Activated CD4-positive, alpha-beta T cell treated with anti-CD3 and anti-CD28 coated beads, Interleukin-2, amount 50 U/mL, for 4 hours (primary cell): ENCODE results near the gene INHBB.

Source experiments
- DNase-seq, 2 experiments: peaks; one replicate each; pipeline ENCODE4 v3.0.0-alpha.2; 2020

Gene INHBB

DNA sequence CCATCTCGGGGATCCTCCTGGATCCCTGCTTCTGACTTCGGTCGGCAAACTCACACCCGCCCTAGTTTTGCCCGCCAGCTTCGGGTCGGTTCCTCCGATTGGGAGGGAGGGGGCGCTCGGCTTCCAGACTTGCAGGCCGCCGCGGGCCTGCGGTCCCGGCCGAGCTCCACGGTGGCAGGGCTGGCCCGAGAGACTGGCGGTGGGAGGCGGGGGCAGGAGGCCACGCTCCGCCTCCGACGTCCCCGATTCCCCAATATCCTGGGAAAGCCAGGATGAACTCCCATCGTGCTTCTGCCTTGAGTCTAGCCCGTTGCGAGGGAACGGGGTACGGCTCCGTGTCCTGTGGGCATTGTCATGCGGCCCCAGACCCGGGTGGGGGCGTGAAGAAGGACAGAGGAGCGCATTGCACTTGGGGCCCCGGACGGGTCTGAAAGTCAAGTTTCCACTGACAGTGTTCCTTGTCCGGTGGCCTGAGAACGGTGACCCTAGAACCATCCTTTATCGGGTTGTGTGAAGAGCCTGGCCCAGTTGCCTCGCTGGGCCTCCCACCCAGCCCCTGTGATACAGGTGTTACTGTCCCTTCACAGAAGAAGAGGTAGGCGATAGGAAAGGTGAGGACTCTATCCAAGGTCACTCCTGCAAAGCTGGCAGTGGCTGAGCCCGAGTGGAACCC is 2.4 kb upstream of the INHBB start:
- peak; percentile 44 to 47 for DNase-seq

DNA sequence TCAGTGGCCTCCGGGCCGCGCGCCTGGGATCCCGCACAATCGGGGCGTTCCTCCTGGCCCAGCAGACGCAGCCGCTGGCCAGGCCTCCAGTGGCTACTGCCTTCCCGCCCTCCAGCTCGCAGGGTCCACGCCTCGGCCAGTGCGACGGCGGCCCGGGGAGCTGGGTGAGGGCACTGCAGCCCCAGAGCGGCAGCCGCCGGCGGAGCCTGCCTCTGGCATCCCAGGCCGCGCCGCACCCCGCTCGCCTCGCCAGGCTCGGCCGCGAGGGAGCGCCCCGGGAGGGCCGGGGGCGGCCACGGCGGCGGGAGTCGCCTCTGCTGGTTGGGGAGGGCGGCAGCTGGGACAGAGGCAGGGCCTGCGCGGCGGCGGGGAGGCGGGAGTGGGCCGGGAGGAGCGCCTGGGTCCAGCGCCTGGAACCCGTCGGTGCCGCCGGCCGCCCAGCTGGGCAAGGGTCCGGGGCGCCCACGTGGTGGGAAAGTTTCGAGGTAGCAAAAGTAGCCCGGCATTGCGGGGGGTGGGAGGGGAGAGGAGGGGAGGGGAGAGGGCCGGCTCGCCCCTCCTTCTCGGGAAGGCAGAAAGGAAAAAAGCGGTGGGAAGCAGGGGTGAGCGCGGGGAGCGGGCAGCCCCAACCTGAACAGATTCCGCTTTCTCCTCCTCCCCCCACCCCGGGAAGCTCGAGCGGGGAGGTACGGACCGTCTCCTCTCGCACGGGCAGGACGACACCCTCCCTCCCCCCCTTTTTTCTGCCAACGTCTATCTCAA is 1.5 kb upstream of the INHBB start:
- no peak for DNase-seq

DNA sequence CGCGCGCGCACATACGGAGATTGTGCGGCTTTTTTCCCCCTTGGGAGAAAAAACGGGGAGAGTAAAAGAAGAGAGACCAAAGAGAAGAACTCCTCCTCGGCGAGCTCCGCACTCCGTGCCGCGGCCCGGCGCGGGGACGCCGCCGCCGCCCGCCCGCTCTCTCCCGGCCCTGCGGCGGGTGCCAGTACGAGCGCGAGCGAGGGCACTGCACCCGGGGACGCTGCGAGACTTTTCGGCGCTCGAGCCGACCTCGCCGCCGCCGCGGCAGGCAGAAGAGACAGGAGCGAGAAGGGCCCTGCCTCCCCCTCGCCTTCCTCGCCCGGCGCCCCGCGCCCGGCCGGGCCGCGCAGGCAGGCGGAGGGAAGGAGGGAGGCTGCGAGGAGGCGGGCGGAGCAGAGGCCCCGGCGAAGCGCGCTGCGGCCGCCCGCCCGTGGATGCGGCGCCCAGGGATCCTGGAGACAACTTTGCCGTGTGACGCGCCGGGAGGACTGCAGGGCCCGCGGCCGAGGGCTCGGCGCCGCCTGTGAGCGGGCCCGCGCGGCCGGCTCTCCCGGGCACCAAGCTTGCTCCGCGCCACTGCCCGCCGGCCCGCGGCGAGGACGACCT is 857 bp upstream of the INHBB start:
- no peak for DNase-seq

DNA sequence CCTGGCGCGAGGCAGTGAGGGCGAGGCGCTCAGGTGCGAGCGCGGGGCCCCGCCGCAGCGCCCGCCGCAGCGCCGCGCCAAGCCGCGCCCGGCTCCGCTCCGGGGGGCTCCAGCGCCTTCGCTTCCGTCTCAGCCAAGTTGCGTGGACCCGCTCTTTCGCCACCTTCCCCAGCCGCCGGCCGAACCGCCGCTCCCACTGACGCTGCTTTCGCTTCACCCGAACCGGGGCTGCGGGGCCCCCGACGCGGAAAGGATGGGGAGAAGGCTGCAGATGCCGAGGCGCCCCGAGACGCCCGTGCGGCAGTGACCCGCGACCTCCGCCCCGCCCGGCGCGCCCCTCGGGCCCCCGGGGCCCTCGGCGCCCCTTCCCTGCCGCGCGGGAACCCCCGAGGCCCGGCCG is 328 bp upstream of the INHBB start:
- DNase-seq, result no peak

DNA sequence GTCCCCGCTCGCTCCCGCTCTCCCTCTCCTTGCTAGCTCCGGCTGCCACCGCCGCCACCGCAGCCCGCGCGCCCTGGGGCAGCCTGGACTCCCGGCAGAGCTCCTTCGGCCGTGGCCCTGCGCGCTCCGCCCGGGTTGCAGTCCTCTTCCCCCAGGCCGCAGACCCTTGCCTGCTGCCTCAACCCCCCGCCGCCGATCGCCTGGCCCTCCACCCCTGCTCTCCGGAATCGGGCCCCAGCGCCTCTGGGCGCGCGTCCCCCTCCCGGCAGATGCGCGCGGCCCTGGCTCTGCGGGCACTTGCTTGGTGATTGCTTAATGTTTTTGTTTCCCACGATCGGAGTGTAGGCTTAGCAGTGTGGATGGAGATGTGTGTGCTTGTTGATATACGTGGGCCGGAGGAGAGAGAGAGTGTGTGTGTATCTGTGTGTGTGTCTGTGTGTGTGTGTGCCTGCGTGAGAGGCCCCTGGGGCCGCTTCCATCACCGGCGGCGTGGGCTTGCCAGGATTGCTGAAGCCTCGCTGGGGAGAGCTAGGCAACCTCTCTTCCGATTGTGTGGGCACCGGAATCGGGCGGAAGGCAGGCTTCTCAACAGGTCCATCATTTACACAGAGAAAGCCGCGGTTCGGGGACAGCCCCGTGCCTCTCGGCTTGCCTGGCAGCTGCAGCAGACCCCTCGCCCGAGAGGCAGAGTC is 877 bp downstream of the INHBB start:
- DNase-seq, result no peak

DNA sequence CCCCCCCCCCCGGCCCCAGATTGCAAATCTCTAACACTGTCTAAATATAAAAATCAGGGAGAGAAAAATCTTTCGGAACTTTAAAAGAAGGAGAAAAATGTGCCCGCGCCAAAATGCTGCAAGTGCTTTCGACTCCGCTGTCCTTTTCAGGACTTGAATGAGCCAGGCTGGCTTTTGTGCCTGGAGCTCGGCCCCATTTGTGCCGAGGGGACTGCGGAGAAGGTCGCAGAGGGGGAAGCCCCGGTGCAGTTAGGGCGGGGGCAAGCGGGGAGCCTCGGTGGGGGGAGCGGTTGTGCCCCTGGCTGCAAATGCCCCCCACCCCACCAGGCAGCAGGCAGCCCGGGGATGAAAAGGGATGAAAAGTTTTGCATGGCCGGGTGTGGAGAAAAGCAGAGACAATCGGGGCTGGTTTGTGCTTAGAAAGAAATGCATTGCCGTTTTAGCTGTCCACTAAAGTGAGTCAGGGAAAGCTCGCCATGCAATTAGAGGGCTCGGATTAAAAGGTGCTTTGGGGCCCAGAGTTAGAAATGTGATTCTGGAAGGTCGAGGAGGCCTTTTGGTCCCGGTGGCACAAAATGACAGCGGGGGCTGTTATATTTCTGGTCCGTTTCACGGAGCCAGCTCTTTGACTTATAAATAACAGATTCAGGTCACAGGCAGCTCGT is 1.6 kb downstream of the INHBB start:
- DNase-seq, result no peak

DNA sequence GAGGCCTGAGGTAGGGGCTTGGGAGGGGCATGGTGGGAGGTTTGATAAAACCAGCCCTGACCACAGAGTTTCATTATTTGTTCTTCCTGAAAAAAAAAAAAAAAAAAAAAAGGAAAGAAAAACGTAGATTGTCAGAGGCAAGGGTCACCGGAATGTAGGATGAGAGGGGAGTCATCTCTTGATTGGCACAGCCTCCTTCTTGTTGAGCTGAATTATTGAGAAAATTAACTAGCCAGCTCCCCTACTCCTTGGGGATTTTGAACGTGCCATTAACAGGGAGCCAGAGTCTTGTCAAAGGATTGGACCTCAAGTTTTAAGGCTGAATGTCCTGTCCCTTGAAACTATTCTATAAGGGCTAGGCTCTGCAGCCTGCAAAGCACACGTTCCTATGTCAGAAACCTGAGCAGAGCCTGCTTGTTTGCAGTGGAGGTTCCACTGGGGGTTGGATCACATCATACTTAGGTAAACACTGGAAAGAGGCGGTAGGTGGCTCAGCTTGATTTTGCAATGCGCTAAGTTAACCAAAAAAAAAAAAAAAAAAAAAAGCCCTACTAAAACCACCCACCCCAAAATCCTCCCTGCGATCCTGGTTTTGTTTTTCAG is 2.3 kb downstream of the INHBB start:
- no peak for DNase-seq

DNA sequence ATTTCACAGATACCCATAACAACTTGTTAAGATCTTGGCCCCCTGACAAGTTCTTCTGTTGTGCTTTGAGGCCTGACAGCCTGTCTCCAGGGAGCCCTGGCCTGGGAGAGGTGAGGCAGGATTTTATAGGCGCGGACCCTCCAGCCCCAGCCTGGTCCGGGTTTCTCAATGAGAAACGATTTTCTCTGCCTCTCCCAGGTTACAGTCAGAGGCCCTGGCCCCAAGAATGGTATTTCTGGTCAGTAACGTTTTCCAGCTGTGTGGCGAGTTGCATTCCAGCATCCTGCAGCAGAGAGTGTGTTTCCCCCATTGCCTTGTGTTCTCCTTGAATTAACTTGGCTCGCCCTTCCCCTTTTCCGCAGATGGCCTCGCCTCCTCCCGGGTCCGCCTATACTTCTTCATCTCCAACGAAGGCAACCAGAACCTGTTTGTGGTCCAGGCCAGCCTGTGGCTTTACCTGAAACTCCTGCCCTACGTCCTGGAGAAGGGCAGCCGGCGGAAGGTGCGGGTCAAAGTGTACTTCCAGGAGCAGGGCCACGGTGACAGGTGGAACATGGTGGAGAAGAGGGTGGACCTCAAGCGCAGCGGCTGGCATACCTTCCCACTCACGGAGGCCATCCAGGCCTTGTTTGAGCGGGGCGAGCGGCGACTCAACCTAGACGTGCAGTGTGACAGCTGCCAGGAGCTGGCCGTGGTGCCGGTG is 3.0 kb downstream of the INHBB start:
- no peak for DNase-seq

DNA sequence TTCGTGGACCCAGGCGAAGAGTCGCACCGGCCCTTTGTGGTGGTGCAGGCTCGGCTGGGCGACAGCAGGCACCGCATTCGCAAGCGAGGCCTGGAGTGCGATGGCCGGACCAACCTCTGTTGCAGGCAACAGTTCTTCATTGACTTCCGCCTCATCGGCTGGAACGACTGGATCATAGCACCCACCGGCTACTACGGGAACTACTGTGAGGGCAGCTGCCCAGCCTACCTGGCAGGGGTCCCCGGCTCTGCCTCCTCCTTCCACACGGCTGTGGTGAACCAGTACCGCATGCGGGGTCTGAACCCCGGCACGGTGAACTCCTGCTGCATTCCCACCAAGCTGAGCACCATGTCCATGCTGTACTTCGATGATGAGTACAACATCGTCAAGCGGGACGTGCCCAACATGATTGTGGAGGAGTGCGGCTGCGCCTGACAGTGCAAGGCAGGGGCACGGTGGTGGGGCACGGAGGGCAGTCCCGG is 3.5 kb downstream of the INHBB start:
- DNase-seq, result no peak

DNA sequence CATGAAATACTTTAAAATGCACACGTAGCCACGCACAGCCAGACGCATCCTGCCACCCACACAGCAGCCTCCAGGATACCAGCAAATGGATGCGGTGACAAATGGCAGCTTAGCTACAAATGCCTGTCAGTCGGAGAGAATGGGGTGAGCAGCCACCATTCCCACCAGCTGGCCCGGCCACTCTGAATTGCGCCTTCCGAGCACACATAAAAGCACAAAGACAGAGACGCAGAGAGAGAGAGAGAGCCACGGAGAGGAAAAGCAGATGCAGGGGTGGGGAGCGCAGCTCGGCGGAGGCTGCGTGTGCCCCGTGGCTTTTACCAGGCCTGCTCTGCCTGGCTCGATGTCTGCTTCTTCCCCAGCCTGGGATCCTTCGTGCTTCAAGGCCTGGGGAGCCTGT is 4.1 kb downstream of the INHBB start:
- no peak for DNase-seq

DNA sequence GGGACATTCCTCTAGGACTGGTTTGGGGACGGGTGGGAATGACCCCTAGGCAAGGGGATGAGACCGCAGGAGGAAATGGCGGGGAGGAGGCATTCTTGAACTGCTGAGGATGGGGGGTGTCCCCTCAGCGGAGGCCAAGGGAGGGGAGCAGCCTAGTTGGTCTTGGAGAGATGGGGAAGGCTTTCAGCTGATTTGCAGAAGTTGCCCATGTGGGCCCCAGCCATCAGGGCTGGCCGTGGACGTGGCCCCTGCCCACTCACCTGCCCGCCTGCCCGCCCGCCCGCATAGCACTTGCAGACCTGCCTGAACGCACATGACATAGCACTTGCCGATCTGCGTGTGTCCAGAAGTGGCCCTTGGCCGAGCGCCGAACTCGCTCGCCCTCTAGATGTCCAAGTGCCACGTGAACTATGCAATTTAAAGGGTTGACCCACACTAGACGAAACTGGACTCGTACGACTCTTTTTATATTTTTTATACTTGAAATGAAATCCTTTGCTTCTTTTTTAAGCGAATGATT is 4.9 kb downstream of the INHBB start:
- no peak for DNase-seq

DNA sequence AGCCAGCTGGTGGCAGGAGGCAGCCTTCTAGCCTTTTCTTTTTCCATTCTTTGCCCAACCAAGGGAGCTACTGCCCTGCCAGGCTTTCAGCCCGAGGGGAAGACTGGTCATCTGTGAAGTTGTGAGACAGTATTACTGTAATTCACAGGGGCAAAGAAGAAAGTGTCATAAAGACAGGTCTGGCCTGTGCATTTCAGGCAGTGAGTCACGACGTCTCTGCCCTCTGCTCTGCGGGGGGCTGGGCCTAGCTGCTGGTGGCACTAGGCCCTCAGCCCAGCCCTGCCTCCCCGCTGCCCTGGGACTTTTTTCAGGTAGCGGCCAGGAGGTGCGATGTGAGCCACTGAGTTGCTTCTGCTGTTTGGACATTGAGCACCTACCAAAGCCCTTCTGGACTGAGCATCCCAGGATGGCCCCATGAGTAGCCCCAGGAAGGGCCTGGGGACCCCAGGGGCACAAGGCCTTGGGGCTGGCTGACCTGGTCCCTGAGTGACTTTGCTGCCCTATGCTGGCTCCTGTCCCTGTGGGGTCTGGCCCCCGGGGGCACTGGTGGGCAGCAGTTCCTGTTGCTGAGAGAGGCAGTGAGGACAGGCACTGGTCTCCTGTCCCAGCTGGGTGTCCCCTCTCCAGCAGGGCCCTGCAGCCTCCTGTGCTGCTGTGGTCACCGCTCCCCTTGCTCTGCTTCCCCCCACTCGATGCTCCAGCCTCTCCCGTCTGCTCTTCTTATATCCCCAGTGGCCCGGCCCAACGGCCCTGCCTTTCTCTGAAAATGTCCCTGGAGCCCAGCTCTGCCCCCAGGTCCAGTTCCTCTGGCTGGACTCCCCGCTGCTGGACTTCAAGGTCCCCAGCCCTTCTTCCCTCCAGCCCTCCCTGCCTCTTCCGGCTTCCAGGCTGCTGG is 7.0 kb downstream of the INHBB start:
- no peak for DNase-seq

DNA sequence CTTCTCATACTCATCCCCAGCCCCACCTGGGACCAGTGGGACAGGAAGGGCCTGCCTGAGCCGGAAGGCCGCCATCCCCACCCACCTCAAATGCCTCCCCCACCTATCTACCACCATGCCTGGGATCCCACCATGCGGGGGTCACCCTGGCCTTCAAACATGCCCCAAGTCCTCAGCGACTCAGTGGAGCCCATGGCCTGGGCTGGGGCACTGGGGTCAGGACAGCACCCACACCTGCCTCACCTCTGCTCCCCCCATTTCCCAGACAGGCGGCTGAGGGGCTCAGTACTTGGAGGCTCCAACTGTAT is 7.6 kb downstream of the INHBB start:
- DNase-seq, result no peak

DNA sequence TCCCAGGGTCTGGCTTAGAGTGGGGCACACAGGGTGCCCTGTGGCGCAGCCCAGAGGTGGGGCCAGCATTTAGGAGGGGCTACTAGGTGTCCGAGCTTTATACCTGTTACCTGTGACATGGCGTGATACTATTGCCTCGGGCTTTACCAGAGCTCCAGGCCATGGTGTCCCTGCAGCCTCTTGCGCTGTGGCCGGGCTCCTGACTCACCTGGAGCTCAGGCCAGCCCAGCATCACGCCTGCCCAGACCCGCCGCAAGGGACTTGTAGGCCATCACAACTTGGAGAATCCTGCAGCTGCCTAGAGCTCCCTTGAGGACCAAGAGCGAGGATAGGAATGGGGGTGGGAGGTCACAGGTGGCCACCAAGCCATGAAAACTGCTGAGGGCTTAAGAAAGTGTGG is 8.0 kb downstream of the INHBB start:
- no peak for DNase-seq

DNA sequence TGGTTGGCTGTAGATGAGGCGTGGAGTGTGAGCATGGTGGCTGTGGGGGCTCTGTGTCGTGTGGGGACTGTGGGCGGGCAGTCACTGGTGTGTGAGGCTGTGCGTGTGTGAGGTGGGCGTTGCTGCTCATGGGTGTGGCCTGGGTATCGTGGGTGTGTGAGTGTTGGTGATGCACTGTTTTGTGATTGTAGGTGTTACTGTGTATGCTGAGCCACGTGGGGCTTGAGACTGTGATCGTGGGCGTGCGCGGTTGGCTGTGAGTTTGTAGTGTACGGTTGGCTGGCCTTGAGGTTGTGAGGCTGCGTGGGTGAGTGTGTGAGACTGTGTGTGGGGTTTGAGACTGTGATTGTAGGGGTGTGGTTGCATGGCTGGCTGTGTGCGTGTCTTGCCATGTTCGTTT is 8.5 kb downstream of the INHBB start:
- no peak for DNase-seq

DNA sequence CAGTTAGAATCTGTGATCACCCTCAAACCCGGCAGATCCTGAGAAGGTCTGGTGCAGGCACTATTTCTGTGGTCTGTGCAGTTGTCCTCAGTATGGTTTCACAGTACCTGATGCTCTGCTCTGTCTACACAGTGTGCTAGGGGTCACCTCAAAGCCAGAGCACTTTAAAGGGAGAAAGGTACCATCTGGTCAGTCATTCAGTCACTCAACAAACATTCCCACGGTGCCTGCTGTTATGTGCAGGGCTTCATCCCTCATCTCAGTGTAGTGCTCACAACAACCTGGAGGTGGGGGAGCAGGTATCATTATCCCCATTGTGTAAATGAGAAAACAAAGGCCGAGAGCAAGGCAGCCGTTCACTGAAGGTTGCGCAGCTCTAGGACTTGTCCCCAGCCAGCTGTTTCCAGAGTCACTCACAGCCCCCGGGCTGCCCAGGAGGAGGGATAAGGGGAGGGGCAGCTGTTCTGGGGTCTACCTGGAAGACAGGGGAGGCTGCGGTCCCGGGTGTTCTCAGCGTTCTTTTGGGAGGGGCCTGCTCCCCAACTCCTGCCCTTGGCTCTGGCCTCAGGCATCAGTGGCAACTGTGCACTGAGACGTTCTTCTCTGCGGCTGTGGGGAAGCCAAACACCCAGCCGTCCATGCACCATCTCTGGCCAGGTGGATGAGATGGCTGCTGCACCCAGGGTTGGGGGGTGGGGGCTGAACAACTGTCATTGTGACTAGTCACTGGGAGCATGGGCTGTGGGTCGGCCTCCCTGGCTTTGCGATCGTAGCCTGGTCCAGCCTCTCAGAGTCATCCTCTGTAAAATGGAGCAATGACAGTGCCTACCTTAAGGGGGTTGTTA is 9.2 kb downstream of the INHBB start:
- DNase-seq, result no peak

DNA sequence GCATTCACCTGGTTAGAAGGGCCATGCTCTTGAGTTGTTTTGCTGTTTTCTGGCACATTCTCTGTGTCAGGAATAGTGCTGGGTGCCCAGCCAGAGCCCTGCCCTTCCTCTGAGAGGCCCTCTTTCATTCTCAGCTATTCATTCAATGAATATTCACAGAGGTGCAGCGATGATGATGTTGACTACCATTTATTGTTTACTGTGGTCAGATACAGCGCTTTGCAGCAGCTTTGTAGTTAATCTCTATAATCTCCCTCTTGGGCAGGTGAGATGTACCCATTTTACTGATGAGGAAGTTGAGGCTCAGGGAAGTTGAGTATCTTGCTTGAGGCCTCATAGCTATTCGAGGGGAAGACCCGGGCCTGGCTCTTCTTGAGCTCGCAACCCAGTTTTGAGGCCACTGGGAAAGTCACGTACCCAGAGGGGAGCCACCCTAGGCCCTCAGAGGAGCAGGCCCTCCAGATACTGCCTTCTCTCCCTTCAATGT is 9.9 kb downstream of the INHBB start:
- no peak for DNase-seq

DNA sequence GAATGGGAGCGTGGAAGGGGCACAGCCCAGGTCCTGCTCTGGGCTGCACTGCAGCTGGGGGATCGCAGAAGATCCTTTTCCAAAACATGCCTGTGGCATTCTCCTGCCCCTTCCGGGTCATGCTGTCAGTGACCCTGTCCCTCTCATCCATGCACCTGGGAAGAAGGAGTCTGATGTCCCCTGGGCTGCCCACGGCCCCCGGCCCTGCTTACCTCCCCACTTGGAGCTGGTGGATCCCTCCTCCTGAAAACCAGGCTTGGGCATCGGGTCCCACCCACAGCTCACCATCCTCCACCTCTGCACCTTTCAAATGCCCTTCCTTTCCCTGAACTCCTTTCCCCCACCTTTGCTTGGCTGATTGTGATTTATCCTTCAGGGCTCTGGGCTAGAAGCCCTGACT is 11.8 kb downstream of the INHBB start:
- no peak for DNase-seq

DNA sequence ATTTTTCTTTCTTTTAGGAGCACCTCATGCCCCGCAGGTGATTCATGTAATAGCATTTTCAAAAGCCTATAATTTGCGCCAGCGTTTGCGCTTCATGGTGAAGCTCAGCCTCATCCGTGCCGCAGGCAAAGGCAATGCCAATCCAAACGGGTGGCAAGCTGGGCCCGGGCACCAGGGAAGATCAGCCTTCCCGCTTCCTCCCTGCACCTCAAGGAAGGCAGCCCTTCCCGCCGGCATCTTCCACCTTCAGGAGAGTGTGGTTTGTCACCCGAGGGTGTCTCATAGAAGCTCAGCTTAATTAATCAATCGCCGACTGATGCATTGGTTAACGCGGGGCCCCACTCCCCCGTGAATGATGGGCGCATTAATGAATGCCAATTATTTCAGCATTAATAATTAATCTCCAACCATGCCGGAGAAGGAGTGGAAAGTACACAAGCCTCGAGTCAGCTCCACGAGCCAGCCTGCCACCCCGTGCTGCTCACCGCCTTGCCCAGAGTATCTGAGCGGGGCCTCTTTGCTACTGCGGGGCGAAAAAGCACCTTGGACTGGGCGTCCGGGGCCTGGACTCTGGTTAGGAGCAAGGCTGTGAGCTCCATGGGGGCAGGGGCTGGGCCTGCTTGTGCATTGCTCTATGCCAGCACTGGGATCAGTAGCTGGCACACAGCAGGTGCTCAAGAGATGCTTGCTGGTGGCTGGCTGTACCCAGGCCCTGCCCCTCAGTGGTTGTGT is 13.0 kb downstream of the INHBB start:
- no peak for DNase-seq
